Embryonic facial prominence (tissue), 1 donor: ENCODE measurements around the gene DCAF17.
"Not testable (repeated sequence)": the region's sequence is repeated elsewhere in the genome, so short reads cannot be mapped to it uniquely, and the experiment has no call there.

Experiments
- DNase-seq: peaks from one replicate; pipeline ENCODE4 v3.0.0-alpha.2; 2016; ENCODE audit errors: extremely low spot score

DCAF17 gene

DNA sequence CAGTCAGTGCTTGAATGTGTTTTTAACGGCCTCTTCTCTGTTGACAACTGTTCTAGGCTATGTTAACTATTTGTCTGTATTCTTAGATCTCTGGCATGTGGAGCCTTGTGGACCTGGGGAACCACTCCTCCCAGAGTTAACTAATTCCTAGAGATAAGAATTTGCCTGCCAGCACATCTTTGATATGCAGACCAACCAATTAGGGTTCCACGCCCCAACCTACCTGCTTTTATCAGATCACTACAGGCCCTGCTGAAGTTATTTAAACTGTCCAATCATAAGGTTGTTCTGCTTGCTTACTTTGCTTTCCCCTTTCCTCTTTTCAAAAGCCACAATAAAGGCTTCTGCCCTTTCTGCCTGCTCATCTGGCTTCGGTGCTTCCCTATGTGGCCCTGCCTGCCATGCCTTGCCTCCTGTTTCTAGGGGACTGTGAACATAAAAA, 79.7 kb downstream of the DCAF17 start:
- DNase-seq, result no peak

DNA sequence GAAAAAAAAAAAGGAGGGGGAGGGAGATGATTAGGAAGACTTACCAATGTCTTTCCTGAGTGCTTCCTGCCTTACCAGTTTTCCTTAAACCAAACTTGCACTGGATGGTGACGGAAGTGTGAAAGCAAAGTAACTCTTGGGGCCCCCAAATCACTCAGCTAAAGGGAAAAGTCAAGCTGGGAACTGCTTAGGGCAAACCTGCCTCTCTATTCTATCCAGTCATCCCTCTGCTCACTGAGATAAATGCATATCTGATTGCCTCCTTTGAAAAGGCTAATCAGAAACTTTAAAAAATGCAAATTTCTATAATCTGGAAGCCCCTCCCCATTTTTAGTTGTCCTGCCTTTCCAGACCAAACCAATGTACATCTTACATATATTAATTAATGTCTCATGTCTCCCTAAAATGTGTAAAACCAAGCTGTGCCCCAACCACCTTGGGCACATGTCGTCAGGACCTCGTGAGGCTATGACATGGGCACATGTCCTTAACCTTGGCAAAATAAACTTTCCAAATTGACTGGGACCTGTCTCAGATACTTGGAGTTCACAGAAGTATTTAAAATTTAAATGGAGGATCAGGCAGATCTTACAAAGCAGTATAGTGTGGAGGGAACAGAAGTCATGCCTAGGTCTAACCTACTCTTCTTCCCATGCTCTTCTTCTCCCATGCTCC, 81.0 kb downstream of the DCAF17 start:
- no peak for DNase-seq

DNA sequence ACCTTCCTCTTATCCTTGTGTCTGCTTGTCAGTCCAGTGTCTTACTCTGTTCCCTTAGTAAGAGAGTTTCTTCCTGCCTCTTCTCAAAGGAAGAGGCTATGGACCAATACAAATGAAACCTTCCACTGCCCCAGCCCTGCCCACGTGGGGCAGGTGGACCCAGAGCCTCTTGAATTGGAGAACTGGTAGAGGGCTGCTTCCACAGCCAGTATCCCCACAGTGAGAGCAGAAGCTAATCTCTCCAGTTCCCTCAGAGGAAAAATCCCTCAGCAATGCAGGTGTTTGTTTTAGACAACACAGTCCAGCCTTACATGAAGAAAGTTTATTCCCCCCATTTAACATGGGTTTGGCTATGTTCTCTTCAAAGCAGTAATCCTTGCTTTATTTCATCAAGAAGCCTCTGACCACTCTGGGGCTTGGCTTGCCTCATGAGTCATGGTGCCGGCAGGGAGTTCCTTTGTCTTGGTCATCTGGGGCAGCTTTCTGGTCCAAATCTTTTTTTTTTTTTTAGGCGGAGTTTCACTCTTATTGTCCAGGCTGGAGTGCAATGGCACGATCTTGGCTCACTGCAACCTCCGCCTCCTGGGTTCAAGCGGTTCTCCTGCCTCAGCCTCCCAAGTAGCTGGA, 81.8 kb downstream of the DCAF17 start:
- no peak for DNase-seq

DNA sequence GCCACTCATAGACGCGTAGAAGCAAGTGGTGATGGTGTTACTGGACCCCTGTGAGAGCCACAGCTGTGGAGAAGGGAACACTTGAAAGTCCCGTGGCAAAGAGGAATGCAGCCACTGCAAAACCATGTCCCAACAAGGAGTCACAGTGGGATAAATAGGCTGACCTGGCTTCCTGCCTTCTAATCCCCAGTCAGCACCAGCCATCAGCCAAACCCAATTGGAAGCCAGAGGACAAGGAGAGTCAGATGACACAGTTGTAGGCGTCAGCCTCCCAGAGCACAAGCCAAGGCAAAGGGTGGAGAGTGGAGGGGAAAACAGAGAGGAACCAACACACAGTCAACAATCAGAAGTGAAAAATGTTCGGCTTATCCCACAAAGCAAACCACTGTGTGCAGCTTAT, 82.8 kb downstream of the DCAF17 start:
- no peak for DNase-seq

DNA sequence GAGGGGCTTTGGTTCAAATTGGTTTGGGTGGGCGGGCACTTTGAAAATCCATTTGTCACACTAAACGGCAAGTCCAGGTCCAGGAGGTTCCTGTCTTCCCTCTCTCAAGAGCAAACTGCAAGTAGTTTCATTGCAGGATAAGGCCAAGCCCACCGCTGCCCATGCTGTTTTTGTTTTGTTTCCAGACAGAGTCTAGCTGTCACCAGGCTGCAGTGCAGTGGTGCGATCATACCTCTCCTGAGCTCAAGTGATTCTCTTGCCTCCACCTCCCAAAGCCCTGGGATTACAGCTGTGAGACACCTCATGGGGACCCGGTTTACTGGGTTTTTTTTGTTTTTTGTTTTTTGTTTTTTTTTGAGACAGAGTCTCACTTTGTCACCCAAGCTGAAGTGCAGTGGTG, 86.4 kb downstream of the DCAF17 start:
- no peak for DNase-seq

DNA sequence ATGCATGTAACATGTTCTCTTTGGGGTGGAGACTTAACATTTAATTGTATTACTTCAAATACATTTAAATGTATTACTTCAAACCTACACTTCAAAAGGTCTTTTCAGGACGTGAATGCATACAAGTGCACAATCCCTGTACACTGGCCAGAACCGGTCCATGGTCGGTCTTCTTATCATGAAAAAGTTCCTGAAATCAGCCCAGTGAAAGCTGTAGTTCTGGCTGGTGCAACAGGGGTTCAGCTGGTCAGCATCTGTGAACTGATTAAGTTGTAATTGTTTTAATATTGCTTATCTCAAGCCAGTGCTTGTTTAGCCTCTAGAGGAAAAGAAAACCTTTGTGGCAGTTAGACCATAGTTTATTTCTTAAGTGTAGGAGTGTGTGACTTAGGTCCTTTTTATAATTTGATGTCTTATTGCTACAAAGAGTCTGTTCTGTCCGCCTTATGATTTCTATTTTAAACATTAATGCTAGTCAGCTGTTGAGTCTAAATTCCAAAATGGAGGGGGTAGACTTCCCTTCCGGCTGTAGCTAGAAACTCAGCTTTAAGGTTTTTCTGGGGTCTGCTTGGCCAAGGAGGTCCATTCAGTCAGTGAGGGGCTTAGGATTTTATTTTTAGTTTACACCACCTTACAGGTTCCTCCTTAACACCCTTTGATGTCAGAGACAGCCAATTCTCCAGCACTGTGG, 87.5 kb downstream of the DCAF17 start:
- no peak for DNase-seq

DNA sequence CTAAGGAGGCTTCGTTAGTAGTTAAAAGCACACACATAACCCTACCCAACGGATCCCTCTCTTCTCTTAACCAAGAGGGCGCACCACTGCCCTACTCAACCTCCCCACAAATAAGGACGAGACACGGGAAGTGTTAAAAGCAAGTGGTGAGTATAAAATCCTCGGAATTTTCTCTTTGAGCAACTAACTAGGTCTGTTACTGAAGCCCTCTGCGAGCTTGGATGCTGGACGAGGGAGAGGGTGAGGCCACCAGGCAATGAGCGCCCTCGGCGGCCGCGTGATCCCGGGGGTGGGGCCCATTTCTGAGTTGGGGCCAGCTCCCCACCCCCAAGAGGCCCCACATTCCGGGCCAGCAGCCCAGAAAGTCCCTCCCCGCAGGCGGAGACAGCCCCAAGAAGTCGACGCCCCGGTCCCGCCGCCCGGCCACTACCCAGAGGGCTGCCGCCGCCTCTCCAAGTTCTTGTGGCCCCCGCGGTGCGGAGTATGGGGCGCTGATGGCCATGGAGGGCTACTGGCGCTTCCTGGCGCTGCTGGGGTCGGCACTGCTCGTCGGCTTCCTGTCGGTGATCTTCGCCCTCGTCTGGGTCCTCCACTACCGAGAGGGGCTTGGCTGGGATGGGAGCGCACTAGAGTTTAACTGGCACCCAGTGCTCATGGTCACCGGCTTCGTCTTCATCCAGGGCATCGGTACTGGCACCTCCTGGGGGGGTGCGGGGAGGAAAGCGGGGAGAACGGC, 88.2 kb downstream of the DCAF17 start, which contains the start of gene CYBRD1:
TSS of gene CYBRD1 (plus strand) at position 423 of the 736 bp plus-strand sequence. CDS start at position 495, 72 bp downstream.
- peak; percentile 27 for DNase-seq

DNA sequence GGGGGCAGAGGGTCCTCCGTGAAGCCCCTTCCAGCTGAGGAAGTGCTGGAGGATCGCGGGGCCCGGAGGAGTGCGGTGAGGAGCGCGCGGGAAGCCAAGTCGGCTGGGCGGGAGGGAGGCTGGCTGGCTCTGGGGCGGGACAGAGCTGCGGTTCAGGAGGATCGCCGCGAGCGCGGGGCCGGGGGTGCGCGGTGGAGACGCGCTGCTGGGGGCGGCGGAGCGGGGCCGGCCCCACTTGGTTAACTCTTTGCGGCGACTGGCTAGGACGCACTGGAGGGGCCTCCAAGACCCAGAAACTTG, 88.7 kb downstream of the DCAF17 start:
- peak; percentile 36 for DNase-seq

DNA sequence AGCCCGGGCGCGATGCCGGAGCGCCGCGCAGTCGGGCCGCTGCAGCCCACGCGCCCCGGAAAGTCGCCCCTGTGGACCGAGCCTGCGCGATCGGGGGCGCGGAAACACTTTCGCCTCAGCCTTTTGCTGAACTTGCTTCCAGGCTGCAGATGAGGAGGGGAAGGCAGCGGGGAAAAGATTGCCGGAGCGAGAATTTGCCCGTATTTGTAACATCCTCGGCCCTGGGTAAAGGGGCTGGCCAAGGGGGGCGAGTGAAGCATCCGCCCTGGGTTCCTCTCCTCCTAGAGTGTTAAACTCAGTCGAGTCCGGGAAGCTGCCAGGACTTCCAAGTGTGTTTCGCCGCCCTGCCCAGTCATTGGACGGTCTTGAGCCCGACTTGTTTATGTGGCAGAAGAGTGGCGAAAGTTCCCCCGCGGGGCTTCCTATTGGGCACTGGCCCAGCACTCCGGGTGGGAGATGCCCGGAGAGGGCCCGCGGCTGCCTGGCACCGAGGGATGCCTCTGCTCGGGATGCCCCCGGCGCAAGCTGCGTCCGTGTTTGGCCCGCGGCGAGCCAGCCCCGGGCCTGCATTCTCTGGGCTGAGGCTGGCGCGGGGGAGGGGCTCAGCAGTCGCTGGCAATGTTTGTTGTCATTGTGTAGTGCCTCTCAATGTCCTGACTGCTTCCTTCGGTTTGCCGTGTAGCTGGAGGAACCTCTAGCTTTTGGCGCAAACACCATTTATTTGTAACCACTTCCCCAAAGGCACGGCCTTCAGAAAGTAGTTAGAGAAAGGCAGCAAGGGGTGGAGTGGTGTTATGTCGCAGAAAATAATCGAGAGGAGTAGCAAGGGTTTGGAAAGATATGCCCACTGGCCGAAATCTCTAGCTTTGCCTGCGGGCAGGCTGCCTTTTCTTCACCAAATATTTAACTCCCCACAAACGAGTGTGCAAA, 89.3 kb downstream of the DCAF17 start:
- DNase-seq, result peak; percentile 10

DNA sequence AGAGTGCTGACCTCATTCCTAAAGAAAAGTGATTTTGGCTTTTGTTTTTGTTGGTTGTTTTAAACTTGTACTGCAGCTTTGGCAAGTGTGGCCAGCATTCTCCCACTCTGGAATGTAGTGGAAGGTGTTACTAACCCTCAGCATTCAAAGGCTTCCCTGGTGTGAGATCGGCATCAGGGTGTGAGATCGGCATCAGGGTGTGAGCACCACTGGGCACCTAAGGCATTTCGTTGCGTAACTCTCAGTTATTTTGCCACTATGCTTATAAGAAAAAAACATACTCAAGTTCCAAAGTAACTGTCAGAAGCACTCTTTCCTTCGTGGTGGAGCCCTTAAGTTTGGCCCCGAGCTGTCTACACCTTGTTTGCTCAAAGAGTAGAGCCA, 90.0 kb downstream of the DCAF17 start:
- DNase-seq, result no peak

DNA sequence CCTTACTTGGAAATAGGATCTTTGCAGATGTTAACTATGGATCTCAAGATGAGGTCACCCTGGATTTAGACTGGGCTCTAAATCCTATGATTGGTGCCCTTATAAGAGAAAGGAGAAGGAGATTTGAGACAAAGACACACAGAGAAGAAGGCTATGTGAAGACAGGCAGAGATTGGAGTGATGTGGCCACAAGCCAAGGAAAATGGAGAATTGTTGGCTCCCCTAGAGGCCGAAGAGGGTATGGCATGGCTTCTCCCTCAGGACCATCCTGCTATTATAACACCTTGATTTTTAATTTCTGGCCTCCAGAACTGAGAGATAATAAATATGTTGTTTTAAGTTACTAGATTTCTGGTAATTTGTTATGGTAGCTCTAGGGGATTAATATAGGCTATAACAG, 95.9 kb downstream of the DCAF17 start:
- no peak for DNase-seq

DNA sequence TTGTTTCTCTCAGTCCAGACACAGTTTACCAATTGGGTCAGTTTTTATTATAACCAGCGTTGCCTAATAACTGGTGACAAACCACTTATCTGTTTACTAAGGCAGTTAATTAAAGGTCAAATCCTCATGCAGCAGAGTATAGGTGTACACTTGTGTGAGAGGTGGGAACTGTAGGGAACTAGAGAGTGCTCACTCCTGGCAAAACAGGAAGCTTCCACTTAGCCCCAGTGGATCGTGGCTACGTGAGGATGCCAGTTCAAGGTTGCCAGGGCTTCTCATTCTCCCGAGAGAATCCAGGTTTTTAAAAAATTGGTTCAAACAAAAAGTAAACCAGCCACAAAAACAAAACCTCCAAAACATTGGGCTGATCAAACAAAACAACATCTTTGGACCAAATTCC, 96.4 kb downstream of the DCAF17 start:
- DNase-seq, result no peak

DNA sequence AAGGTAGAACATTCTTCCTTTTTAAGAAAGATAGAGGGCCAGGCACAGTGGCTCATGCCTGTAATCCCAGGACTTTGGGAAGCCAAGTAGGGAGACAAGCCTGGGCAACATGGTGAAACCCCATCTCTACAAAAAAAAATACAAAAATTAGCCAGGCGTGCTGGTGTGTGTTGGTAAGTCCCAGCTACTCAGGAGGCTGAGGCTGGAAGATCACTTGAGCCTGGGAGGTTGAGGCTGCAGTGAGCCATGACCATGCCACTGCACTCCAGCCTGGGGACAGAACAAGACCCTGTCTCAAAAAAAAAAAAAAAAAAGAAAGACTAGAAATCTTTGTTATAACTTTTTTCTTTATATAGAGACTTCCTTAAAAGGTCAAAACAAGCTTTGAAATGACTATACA, 96.8 kb downstream of the DCAF17 start:
- DNase-seq, result not testable (repeated sequence)

DNA sequence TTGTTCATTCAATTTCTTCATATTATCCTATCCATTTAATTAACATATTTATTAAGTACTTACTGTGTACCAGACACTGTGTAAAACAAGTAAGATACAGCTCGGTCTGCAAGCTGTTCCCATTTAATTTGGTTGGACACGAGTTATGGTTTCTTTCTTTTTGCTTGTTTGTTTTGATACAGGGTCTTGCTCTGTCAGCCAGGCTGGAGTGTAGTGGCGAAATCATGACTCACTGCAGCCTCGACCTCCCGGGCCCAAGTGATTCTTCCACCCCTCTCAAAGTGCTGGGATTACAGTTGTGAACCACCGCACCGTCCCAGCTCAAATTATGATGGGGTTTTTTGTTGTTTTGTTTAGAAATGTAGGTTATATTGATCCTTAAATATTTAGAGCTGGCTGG, 97.3 kb downstream of the DCAF17 start:
- DNase-seq, result no peak

DNA sequence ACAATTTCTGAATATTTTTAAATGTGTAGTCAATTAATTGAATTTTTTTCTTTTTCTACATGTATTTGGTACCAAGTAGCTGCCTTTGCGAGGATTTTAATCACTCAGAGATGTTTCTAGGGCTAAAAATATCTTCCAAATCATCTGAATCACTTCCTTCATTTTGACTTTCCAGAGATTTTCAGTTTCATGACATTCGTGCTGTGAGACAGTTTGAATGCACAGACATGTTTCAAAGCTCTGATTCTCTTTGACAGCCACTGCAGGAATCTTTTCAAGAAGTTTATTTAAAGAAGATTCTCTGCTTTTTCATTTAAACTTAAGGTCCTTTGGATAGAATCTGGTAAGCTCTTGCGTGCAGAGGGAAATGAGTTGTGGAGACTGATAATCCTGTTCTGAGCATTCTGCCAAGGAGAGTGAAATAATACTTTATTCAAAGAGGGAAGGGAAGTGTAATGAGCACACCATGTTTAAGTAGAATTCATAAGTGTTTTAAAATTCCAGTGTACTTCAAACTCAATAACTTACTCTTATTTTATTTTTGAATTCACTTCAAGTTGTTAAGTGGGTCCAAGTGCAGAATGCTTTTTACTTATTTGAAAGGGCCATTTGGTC, 97.9 kb downstream of the DCAF17 start:
- no peak for DNase-seq

DNA sequence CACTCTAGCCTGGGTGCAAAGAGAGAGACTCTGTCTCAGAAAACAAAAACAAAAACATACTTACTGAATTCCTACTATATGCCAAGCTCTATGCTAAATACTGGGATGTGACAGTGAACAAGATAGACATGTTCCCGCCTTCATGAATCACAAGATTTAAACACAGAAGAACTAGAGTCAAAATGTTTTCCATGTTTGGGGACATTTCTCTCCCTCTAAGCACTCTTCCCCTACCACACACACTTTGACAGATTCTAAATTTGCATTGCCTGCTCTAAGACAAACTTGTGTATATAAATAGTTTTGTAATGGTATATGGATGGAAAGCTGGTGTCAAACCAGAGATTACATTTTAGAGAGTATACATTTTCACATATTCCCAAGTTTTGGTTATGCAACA, 99.3 kb downstream of the DCAF17 start:
- DNase-seq, result no peak
